Neuronal stem cell (in vitro differentiated cells): ENCODE results near the gene SCAMP1. TPM values are rescaled to one million over a fixed set of nuclear protein-coding genes. Genes with fewer than 3 reads are reported as not detected.

Experiments used
- DNase-seq: peaks from one replicate; pipeline ENCODE4 v3.0.0-alpha.2; 2013; ENCODE audit warnings: low spot score
- H2AFZ ChIP-seq: one replicate; pipeline ENCODE4 v1.6.1; 2013; ENCODE audit warnings: mild to moderate bottlenecking, low read length, inconsistent platforms
- H2AK5ac ChIP-seq: 2 replicates; pipeline ENCODE4 v1.6.1; 2013; ENCODE audit warnings: low read depth, mild to moderate bottlenecking, inconsistent platforms, low read length, moderate library complexity, mixed read lengths
- H2BK120ac ChIP-seq: 2 replicates; pipeline ENCODE4 v1.6.1; 2013; ENCODE audit warnings: low read depth, mild to moderate bottlenecking, inconsistent platforms, low read length, moderate library complexity, mixed read lengths
- H2BK12ac ChIP-seq: one replicate; pipeline ENCODE4 v1.6.1; 2013; ENCODE audit warnings: low read length, inconsistent platforms
- H2BK15ac ChIP-seq: 2 replicates; pipeline ENCODE4 v1.6.1; 2013; ENCODE audit warnings: mild to moderate bottlenecking, low read length, inconsistent platforms, mixed read lengths
- H2BK5ac ChIP-seq: one replicate; pipeline ENCODE4 v1.6.1; 2013; ENCODE audit warnings: inconsistent platforms, mild to moderate bottlenecking, low read length, moderate library complexity
- H3K14ac ChIP-seq: one replicate; pipeline ENCODE4 v1.6.1; 2013; ENCODE audit warnings: low read length, inconsistent platforms
- H3K18ac ChIP-seq: 2 replicates; pipeline ENCODE4 v1.6.1; 2013; ENCODE audit warnings: low read length, inconsistent platforms
- H3K23ac ChIP-seq: 2 replicates; pipeline ENCODE4 v1.6.1; 2013; ENCODE audit warnings: low read depth, mild to moderate bottlenecking, mixed read lengths, low read length, inconsistent platforms; ENCODE audit not compliant: poor library complexity
- H3K27ac ChIP-seq: replicated peaks from 3 replicates; pipeline ENCODE4 v1.5.1; 2013; ENCODE audit warnings: low read length, inconsistent platforms
- H3K27me3 ChIP-seq, 3 experiments: 2 replicates each; pipeline ENCODE4 v1.6.1; 2013; ENCODE audit warnings: low read length in 3 of 3, mild to moderate bottlenecking in 2 of 3, inconsistent platforms in 1 of 3, low read depth in 1 of 3, mixed read lengths in 1 of 3, moderate library complexity in 1 of 3; ENCODE audit not compliant: control insufficient read depth in 3 of 3, insufficient read depth in 3 of 3
- H3K36me3 ChIP-seq, 2 donors: replicated peaks in 1 of 2; 2 replicates each; pipeline ENCODE4 v1.6.1; 2013; ENCODE audit warnings: low read length in 2 of 2; ENCODE audit not compliant: control insufficient read depth in 2 of 2, insufficient read depth in 2 of 2
- H3K4ac ChIP-seq: 2 replicates; pipeline ENCODE4 v1.6.1; 2013; ENCODE audit warnings: inconsistent platforms, mild to moderate bottlenecking, low read length, moderate library complexity
- H3K4me1 ChIP-seq, 2 donors: 1 replicate in 1 of 2; 2 replicates in 1 of 2; pipeline ENCODE4 v1.6.1; 2013; ENCODE audit warnings: low read length in 2 of 2, low read depth in 1 of 2; ENCODE audit not compliant: control insufficient read depth in 2 of 2, insufficient read depth in 1 of 2
- H3K4me2 ChIP-seq: one replicate; pipeline ENCODE4 v1.6.1; 2013; ENCODE audit warnings: mild to moderate bottlenecking, low read length, inconsistent platforms; ENCODE audit not compliant: insufficient read depth, poor library complexity, severe bottlenecking
- H3K4me3 ChIP-seq, 2 donors: 2 replicates each; pipeline ENCODE4 v1.5.1; 2013; ENCODE audit warnings: low read length in 2 of 2, mild to moderate bottlenecking in 2 of 2, inconsistent platforms in 1 of 2, moderate library complexity in 1 of 2
- H3K79me1 ChIP-seq: one replicate; pipeline ENCODE4 v1.6.1; 2013; ENCODE audit warnings: low read depth, mild to moderate bottlenecking, inconsistent platforms, low read length, moderate library complexity
- H3K9ac ChIP-seq: one replicate; pipeline ENCODE4 v1.6.1; 2013; ENCODE audit warnings: mild to moderate bottlenecking, low read depth, low read length, inconsistent platforms; ENCODE audit not compliant: poor library complexity
- H3K9me3 ChIP-seq, 2 donors: replicated peaks in 1 of 2; 2 replicates each; pipeline versions ENCODE3 to v1.6.1; 2013; ENCODE audit warnings: low read length in 2 of 2, mild to moderate bottlenecking in 2 of 2, inconsistent platforms in 1 of 2, low read depth in 1 of 2, mixed read lengths in 1 of 2, moderate library complexity in 1 of 2; ENCODE audit not compliant: control insufficient read depth in 2 of 2, insufficient read depth in 1 of 2
- H4K8ac ChIP-seq: one replicate; pipeline ENCODE4 v1.6.1; 2013; ENCODE audit warnings: low read depth, mild to moderate bottlenecking, inconsistent platforms, low read length, moderate library complexity
- H4K91ac ChIP-seq: one replicate; pipeline ENCODE4 v1.6.1; 2013; ENCODE audit warnings: low read length, low read depth, mild to moderate bottlenecking, inconsistent platforms; ENCODE audit not compliant: poor library complexity
- WGBS, 2 donors: extraction: QIAGEN DNeasy Blood & Tissue Kit; methylation state at CpG; one replicate each; pipeline ENCODE4 v1.1.7; 2013; ENCODE audit warnings: missing lambda C conversion rate in 2 of 2, mixed read lengths in 1 of 2; ENCODE audit not compliant: insufficient read length in 2 of 2, insufficient replicate concordance in 1 of 2; ENCODE audit errors: extremely low coverage in 2 of 2; 5-methylcytosine and 5-hydroxymethylcytosine counted together
- polyA plus RNA-seq, 2 experiments: library from polyadenylated mRNA; stranded (reverse); fragments of 200-250 nt; gene quantifications; one replicate each; pipeline ENCODE4 v1.2.3, GENCODE V29; 2013

SCAMP1 gene, protein sequence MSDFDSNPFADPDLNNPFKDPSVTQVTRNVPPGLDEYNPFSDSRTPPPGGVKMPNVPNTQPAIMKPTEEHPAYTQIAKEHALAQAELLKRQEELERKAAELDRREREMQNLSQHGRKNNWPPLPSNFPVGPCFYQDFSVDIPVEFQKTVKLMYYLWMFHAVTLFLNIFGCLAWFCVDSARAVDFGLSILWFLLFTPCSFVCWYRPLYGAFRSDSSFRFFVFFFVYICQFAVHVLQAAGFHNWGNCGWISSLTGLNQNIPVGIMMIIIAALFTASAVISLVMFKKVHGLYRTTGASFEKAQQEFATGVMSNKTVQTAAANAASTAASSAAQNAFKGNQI
- 28.2 TPM for polyA plus RNA-seq (2013, experiment 1 of 2)
- polyA plus RNA-seq (2013, experiment 2 of 2) = 29.4 TPM

DNA sequence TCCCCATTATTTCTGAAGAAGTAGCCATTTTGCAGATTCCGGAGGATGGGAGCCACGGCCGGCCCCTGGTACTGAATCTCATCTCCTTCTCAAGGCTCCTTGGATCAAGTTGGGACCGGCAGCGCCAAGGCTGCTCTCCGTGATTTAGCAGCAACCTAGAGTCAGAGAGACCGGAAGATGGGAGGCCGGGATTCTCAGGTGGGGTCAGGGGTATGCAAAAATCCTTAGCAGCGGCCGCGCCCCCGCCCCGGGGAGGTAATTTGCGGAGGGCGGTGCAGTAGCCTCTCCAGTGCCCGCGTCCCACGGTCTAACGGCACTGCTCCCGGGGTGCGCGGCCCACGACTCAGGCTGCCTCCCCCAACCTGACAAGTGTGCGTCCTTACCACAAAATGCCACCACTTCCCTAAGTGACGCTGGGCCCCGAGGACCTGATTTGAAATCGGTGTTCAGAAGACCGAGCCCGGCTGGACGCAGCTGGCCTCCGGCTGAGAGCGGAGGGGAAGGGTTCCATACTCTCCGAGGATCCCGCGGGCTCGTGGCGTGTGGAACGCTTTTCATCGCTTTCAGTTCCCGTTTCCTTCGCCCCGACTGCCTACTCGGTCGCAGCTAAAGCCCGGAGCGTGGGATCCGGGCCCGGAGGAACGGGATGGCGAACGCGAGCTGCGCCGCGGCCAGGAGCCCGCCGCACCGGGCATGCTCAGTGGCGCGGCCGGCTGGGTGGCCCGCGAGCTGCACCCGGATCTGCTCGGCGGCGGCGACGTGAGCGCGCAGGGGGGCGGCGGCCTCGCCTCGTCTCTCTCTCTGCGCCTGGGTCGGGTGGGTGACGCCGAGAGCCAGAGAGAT is at the start of gene SCAMP1:
TSS of gene SCAMP1 (plus strand) at position 787 of the 843 bp plus-strand sequence. CDS start at position 842, 55 bp downstream.
- Histone ChIP-seq H4K91ac (no peak within 1 kb of the TSS), H3K79me1 (peaks cover 3% of the 10 kb centered on the region), H3K18ac (peak within 1 kb of the TSS; percentile 100), H2AK5ac (peak within 1 kb of the TSS; percentile 90), H3K14ac (peak within 1 kb of the TSS; percentile 98), H3K36me3 (peaks cover 0 to 13% of the 10 kb centered on the region in 2 donors), H2BK15ac (peak within 1 kb of the TSS; percentile 100), H3K4me3 (peak within 1 kb of the TSS; percentile 71 to 97), H2BK120ac (peak within 1 kb of the TSS; percentile 94), H3K27me3 (no peaks in the 10 kb centered on the region), H3K27ac (peak within 1 kb of the TSS; percentile 94), H4K8ac (peak within 1 kb of the TSS; percentile 97), H3K4me1 (peaks cover 0 to 5% of the 10 kb centered on the region in 2 donors), H3K4ac (peak within 1 kb of the TSS; percentile 26), H3K4me2 (peak within 1 kb of the TSS; percentile 77), H2BK12ac (peak within 1 kb of the TSS; percentile 88), H3K9ac (peak within 1 kb of the TSS; percentile 97), H2BK5ac (peak within 1 kb of the TSS; percentile 98), H3K9me3 (no peaks in the 10 kb centered on the region), H2AFZ (peak within 1 kb of the TSS; percentile 94), H3K23ac (peak within 1 kb of the TSS; percentile 99)
- peak; percentile 96 for DNase-seq
- no CpG with 5 or more reads among the region's 79 CpGs for WGBS, 2 donors

DNA sequence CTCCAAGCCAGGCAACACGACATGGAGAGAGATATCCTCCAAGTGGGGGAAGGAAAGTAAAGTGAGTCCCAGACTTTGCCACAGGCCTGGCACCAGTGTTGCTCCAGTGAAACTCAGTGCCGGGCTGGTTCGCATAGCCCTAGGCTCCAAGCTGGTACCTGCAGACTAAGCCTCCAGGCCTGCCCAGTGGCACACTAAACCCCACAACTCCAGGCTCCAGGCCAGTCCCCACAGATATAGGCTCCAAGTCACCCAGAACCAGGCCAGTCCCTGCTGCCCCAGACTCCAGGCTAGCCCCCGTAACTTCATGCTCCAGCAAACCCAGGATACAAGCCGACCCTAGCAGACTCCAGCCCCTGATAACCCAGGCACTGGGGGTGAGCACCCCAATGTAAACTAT is 42.9 kb upstream of the SCAMP1 start:
- H2BK120ac ChIP-seq = no peak overlapping the region
- peak overlapping the region; percentile 11 for H2AFZ ChIP-seq
- no peaks in the 10 kb centered on the region for H3K36me3 ChIP-seq
- H3K4me3 ChIP-seq = no peak overlapping the region
- no peak overlapping the region for H2BK15ac ChIP-seq
- no peak overlapping the region for H3K23ac ChIP-seq
- H3K9ac ChIP-seq = no peak overlapping the region
- no peak for DNase-seq
- H4K91ac ChIP-seq = no peak overlapping the region
- WGBS, 2 donors = no CpG with 5 or more reads among the region's 5 CpGs
- H3K27ac ChIP-seq = no peak overlapping the region
- H3K4me1 ChIP-seq = no peaks in the 10 kb centered on the region
- H3K4ac ChIP-seq = no peak overlapping the region
- no peak overlapping the region for H2BK5ac ChIP-seq
- H3K18ac ChIP-seq = no peak overlapping the region
- no peak overlapping the region for H2AK5ac ChIP-seq
- no peaks in the 10 kb centered on the region for H3K27me3 ChIP-seq
- H2BK12ac ChIP-seq = no peak overlapping the region
- H4K8ac ChIP-seq = no peak overlapping the region
- no peak overlapping the region for H3K4me2 ChIP-seq
- H3K79me1 ChIP-seq = no peaks in the 10 kb centered on the region
- H3K14ac ChIP-seq = no peak overlapping the region
- H3K9me3 ChIP-seq = peaks cover 0 to 3% of the 10 kb centered on the region in 2 donors

DNA sequence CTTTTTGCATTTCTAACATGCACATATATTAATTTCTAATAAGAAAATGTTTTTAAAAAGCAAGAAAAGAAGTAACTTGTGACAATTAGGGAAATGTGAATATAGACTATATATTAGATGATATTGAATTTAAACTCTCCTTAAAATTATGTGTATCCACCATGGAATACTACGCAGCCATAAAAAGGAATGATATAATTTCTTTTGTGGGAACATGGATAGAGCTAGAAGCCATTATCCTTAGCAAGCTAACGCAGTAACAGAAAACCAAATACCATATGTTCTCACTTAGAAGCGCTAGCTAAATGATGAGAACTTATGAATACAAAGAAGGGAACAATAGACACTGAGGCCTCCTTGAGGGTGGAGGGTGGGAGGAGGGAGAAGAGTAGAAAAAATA is 42.1 kb upstream of the SCAMP1 start:
- no peak overlapping the region for H3K23ac ChIP-seq
- no peak overlapping the region for H2AK5ac ChIP-seq
- no peak overlapping the region for H2AFZ ChIP-seq
- no peak overlapping the region for H3K14ac ChIP-seq
- no peaks in the 10 kb centered on the region for H3K4me1 ChIP-seq
- H2BK5ac ChIP-seq = no peak overlapping the region
- no peak overlapping the region for H4K8ac ChIP-seq
- H3K4me3 ChIP-seq = no peak overlapping the region
- H3K36me3 ChIP-seq = no peaks in the 10 kb centered on the region
- H3K9ac ChIP-seq = no peak overlapping the region
- H3K79me1 ChIP-seq = no peaks in the 10 kb centered on the region
- no peak for DNase-seq
- H3K4ac ChIP-seq = no peak overlapping the region
- no peak overlapping the region for H2BK120ac ChIP-seq
- no peak overlapping the region for H3K4me2 ChIP-seq
- peaks cover 0 to 3% of the 10 kb centered on the region in 2 donors for H3K9me3 ChIP-seq
- no peak overlapping the region for H2BK12ac ChIP-seq
- H3K18ac ChIP-seq = no peak overlapping the region
- H3K27ac ChIP-seq = no peak overlapping the region
- WGBS, 2 donors = no CpG with 5 or more reads among the region's 3 CpGs
- no peaks in the 10 kb centered on the region for H3K27me3 ChIP-seq
- no peak overlapping the region for H2BK15ac ChIP-seq
- no peak overlapping the region for H4K91ac ChIP-seq

DNA sequence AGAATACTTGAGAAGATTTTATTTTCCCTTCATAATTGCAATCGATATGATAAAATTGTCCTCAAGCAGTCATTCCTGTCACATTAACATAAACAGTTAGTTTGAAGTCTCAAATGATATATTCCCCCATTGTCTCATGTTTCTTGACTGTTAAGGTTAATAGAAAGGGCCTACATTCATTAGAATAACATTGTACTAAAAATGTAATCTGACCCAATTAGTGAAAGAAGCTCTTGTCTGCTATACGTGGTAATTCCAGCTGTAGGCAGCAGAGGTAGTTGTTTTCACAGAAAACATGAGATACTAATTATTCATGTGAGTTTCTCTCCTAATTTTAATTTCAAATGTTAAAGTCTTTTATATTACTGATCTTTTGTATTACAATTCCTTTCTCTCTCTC is 40.0 kb upstream of the SCAMP1 start:
- H2AK5ac ChIP-seq = no peak overlapping the region
- DNase-seq = no peak
- H4K8ac ChIP-seq = no peak overlapping the region
- no peaks in the 10 kb centered on the region for H3K4me1 ChIP-seq
- no peaks in the 10 kb centered on the region for H3K9me3 ChIP-seq
- H3K14ac ChIP-seq = no peak overlapping the region
- no peak overlapping the region for H2AFZ ChIP-seq
- H3K36me3 ChIP-seq = no peaks in the 10 kb centered on the region
- no CpG with 5 or more reads among the region's 2 CpGs for WGBS, 2 donors
- H3K18ac ChIP-seq = no peak overlapping the region
- H3K4ac ChIP-seq = no peak overlapping the region
- H3K9ac ChIP-seq = no peak overlapping the region
- H3K27ac ChIP-seq = no peak overlapping the region
- H2BK5ac ChIP-seq = no peak overlapping the region
- H3K4me3 ChIP-seq = no peak overlapping the region
- H3K23ac ChIP-seq = no peak overlapping the region
- no peak overlapping the region for H2BK120ac ChIP-seq
- H2BK15ac ChIP-seq = no peak overlapping the region
- H3K27me3 ChIP-seq = no peaks in the 10 kb centered on the region
- H3K79me1 ChIP-seq = no peaks in the 10 kb centered on the region
- H2BK12ac ChIP-seq = no peak overlapping the region
- no peak overlapping the region for H4K91ac ChIP-seq
- H3K4me2 ChIP-seq = no peak overlapping the region
